Midbrain (tissue), 1 donor: ENCODE measurements around the gene ARHGAP25.

ENCODE experiments used
- DNase-seq: peaks from one replicate; lab custom pipeline; 2025; lab: John Stamatoyannopoulos, UW

ARHGAP25 gene

GRCh38 chr2:68717305-68717661, 17.3 kb upstream of the ARHGAP25 start:
- DNase-seq: no peak

DNA sequence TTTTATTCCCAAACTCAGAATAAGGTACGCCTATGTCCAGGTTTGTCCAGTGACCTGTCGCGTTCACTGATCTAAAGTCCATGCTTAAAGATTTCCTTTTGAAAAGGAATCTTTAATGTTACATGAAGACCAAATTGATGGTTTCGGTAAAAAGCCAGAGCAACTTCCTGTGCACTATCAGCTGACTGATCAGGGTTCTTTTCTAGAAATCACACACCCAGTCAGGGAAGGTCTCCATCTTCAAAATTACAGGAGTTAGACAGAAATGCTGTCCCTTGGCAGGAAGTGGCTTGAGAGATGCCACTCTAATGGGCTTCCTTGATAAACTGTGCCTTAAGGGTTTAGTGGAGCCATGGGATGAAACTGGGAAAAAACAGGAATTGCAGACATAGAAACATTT, 14.7 kb upstream of the ARHGAP25 start:
- no peak for DNase-seq

DNA sequence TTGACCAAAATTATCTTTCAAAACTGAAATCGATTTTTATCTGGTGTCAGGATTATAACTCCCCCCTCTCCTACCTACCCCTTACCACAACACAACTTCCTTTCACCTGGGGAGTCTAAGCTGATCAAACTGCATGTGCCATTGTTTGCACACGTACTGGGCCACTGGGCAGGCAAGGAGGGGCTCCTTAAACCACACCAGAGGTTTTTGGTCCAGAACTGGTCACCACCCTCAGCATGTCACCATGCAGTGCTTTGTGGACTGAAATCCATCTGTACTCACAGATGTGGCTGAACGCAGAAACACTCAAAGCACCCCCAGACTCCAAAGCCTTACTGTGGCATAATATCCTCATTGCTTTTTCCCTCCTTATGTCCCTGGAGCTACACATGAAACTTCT, 13.9 kb upstream of the ARHGAP25 start:
- DNase-seq: no peak

DNA sequence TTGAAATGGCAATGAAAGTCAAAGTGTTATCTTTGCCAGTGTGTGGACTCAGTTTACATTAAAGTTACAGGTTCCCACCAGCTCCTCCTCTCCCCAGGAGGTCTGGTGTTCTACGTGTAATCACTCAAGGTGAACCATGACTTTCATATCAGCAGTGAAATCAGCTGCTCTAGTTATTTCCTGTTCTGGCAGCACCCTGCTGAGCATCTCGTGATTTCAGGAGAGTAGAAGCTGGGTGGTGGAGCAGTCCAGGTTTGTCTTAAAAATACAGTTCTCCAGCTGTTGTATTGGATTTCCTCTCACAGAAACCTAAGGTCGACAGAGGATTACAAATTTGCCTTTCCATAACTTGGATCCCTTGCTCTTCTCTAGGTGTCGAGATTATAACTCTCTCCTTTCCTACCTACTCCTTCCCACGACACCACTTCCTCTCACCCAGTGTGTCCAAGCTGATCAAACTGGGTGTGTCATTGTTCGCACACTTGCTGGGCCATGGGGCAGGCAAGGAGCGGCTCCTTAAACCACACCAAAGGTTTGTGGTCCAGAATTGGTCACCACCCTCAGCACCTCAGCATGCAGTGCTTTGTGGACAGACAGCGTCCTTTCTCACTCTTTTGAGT, 13.0 kb upstream of the ARHGAP25 start:
- no peak for DNase-seq

DNA sequence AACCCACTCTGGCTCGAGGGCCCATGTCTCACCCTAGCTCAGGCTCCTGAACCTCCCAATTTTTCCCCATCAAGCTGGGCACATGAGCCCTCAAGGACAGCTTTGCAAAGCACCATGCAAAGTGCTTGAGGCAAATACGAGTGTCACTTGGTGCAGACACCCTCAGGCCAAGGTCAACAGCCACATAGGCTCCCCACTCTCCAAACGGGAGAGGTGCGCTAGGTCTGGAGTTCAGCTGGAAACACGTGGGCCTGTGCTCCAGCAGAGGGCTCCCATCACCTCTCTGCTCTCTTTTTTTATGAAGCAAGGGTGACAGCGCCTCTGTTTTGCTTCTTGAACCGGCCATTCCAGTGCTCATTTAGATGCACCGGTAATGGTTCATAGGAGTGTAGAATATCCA, 11.9 kb upstream of the ARHGAP25 start:
- DNase-seq: no peak

GRCh38 chr2:68723181-68723580, 11.4 kb upstream of the ARHGAP25 start:
- DNase-seq: no peak

- DNase-seq: no peak
Observed at GRCh38 chr2:68726100-68726499, 8.5 kb upstream of the ARHGAP25 start.

DNA sequence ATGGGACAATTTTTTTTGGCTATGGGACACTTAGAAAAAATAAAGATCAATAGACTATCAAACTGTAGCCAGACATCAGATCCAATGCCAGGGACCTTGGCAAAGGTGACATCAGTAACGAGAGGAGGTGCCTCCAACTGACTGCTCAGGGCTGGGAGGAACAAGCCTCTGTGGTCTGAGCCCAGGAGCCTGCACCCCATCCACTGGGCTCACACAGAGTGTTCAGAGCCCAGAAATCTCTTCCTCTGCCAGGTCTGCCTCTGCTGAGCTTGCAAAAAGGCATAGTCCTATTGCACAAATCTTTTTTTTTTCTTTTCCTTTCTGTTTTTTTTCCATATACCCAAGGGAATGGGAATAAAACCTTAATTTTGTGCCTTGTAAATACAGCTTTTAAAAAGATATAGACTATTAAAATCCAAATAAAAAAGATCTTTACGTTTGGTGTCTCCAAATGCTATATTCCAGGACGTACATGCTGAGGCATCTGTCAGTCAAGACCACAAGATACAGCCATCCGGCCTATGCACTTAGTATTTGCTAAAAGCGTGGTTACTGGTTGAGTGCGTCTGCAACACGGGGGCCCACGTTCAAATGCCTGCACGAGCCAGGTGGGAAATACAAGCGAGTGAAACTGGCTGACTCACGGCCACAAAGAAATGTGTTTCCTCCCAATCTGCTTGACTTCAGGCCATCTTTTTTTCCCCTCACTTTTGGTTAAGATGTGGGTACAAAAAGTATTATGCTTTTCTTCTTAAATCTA, 7.8 kb upstream of the ARHGAP25 start:
- DNase-seq: no peak

GRCh38 chr2:68727683-68728375, 6.8 kb upstream of the ARHGAP25 start:
- DNase-seq: no peak

GRCh38 chr2:68730828-68731227, 3.8 kb upstream of the ARHGAP25 start:
- DNase-seq: no peak

- DNase-seq: peak; percentile 8
Observed at GRCh38 chr2:68732036-68732932, 2.3 kb upstream of the ARHGAP25 start.

GRCh38 chr2:68733365-68733764, 1.2 kb upstream of the ARHGAP25 start:
- no peak for DNase-seq

- no peak for DNase-seq
Observed at GRCh38 chr2:68734176-68734575, 435 bp upstream of the ARHGAP25 start.

- DNase-seq: no peak
Observed at GRCh38 chr2:68736086-68736485, 1.5 kb downstream of the ARHGAP25 start.

GRCh38 chr2:68737711-68738110, 3.1 kb downstream of the ARHGAP25 start:
- peak; percentile 30 for DNase-seq

DNA sequence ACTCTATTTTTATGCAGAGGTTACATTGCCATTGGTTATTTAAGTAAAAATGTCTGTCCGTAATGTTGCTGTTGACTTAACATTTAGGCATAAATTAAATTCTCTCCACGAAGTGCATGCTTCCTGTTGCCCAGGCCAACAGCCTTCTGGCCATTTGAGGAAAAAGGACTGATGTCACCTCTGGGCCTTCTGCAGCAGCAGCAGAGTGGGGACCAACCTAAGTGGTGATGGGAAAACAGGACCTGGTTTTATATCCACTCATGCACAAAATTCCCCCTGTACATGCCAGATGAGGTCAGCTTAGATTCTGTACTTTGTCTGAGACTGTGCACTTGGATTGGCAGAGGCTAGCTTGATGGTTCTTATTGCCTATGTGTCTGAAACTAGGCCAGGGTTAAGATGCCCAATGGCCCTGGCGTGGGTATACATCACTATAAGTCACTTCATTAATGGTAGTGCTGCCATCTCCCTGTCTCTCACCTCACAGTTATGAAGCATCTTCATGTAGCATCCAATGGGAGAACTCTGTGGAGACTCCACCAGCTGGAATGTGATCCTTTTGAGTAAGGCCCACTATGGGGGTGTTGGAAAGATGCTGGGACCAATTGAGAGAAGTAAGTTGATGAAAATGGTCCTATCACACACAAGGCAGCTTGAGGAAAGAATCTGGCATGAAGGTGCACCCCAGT, 4.4 kb downstream of the ARHGAP25 start:
- DNase-seq: no peak

- DNase-seq: no peak
Observed at GRCh38 chr2:68739595-68740399, 5.2 kb downstream of the ARHGAP25 start.

GRCh38 chr2:68740400-68740914, 5.8 kb downstream of the ARHGAP25 start:
- DNase-seq: no peak

GRCh38 chr2:68741238-68741637, 6.6 kb downstream of the ARHGAP25 start:
- no peak for DNase-seq

- no peak for DNase-seq
Observed at GRCh38 chr2:68741805-68742306, 7.2 kb downstream of the ARHGAP25 start.
